ENCODE results near the gene OSGEP. TPM values are rescaled to one million over a fixed set of nuclear protein-coding genes. Genes with fewer than 3 reads are reported as not detected.

OSGEP gene
- total RNA-seq, 1 donor from 2014 or later, result 59.0 TPM

DNA sequence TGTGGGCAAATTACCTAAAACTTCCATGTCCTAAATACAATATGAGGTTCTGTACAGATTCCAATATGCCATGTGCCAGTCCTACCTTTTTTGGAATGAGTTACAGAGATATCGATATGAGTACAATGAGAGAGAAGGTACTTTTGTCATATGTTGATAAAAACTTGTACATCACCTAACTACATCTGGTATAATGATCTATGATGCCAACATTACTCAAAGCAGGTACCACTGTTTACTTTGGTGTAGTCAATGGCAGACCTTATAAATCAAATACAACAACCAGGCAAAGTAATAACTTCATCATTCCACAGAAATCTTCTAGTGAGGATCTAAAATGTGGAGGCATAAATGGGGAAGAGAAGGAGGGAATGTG, 54.0 kb downstream of the OSGEP start:
- no peak for DNase-seq (ENCODE audit: low spot score)

DNA sequence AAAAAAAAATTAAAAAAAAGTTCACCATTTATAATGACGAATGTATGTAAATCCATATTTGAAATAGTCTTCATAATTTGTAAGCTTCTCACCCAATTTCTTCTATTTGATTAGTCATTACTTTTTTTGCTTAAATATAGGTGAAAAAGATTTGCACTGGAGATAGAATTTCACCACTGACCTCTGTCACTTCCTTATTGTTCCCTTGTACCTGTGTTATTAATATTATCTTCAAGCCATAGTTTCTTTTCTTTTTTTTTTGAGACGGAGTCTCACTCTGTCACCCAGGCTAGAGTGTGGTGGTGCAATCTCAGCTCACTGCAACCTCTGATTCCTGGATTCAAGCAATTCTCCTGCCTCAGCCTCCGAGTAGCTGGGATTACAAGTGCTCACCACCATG, 57.1 kb downstream of the OSGEP start:
- DNase-seq (ENCODE audit: low spot score), result no peak

Other genes starting within 250 kb of the OSGEP start
- 1.2 TPM for gene OR11H6, start 231.1 kb downstream of the OSGEP start, total RNA-seq (ENCODE audit: insufficient read depth, low replicate concordance)
- not detected for gene OR11H7, start 225.8 kb downstream of the OSGEP start, total RNA-seq (ENCODE audit: insufficient read depth, low replicate concordance)
- 0.96 TPM for gene OR11H4, start 215.5 kb downstream of the OSGEP start, total RNA-seq (ENCODE audit: insufficient read depth, low replicate concordance)
- 28.4 TPM for gene TTC5, start 148.9 kb downstream of the OSGEP start, total RNA-seq (ENCODE audit: insufficient read depth, low replicate concordance)
- 67.4 TPM for gene CCNB1IP1, start 121.5 kb downstream of the OSGEP start, total RNA-seq (ENCODE audit: insufficient read depth, low replicate concordance)
- gene PARP2, start 111.2 kb downstream of the OSGEP start, total RNA-seq (ENCODE audit: insufficient read depth, low replicate concordance), result 11.3 TPM
- gene TEP1, start 41.3 kb downstream of the OSGEP start, total RNA-seq (ENCODE audit: insufficient read depth, low replicate concordance), result 13.2 TPM
- 6.3 TPM for gene KLHL33, start 18.6 kb downstream of the OSGEP start, total RNA-seq (ENCODE audit: insufficient read depth, low replicate concordance)
- gene APEX1, start 414 bp upstream of the OSGEP start, total RNA-seq (ENCODE audit: insufficient read depth, low replicate concordance), result 25.5 TPM
- gene PIP4P1, start 6.6 kb upstream of the OSGEP start, total RNA-seq (ENCODE audit: insufficient read depth, low replicate concordance), result 6.5 TPM
- 13.7 TPM for gene PNP, start 14.6 kb upstream of the OSGEP start, total RNA-seq (ENCODE audit: insufficient read depth, low replicate concordance)
- 4.8 TPM for gene RNASE10, start 50.7 kb upstream of the OSGEP start, total RNA-seq (ENCODE audit: insufficient read depth, low replicate concordance)
- 9.6 TPM for gene RNASE9, start 106.2 kb upstream of the OSGEP start, total RNA-seq (ENCODE audit: insufficient read depth, low replicate concordance)
- gene RNASE11, start 133.2 kb upstream of the OSGEP start, total RNA-seq (ENCODE audit: insufficient read depth, low replicate concordance), result 1.2 TPM
- 5.8 TPM for gene RNASE12, start 136.6 kb upstream of the OSGEP start, total RNA-seq (ENCODE audit: insufficient read depth, low replicate concordance)
- gene OR6S1, start 186.9 kb upstream of the OSGEP start, total RNA-seq (ENCODE audit: insufficient read depth, low replicate concordance), result 1.4 TPM
- 96.5 TPM for gene RNASE4, start 229.7 kb upstream of the OSGEP start, total RNA-seq (ENCODE audit: insufficient read depth, low replicate concordance)
- gene ANG, start 234.0 kb upstream of the OSGEP start, total RNA-seq (ENCODE audit: insufficient read depth, low replicate concordance), result 11.8 TPM

All from umbilical cord (tissue), 2 donors.